OCI-LY3 (cell line): Measurements from ENCODE around the gene SPIN2B.
"Not testable (repeated sequence)": the region's sequence is repeated elsewhere in the genome, so short reads cannot be mapped to it uniquely, and the experiment has no call there.

ENCODE experiments used
- H2AFZ ChIP-seq: fragments of 200-600, 300-600 bp; shearing (Covaris generic); 2 replicates; pipeline ENCODE4 v1.6.0; 2014; ENCODE audit warnings: antibody characterized with exemption, low read depth, low read length
- H3K27ac ChIP-seq: fragments of 200-600, 300-600 bp; sonication (generic); 2 replicates; pipeline ENCODE4 v1.5.1; 2014; ENCODE audit warnings: mild to moderate bottlenecking, low read length, moderate library complexity, mixed read lengths
- H3K27me3 ChIP-seq: fragments of 200-600, 300-600 bp; sonication (generic); 2 replicates; pipeline ENCODE4 v1.6.1; 2014; ENCODE audit warnings: low read depth, low read length, mixed read lengths
- H3K36me3 ChIP-seq: fragments of 200-600, 300-600 bp; sonication (generic); replicated peaks from 2 replicates; pipeline ENCODE3; 2014; ENCODE audit warnings: low read depth, low read length, mixed read lengths
- H3K4me1 ChIP-seq: fragments of 300-600, 200-600 bp; sonication (generic); 2 replicates; pipeline ENCODE4 v1.6.1; 2014; ENCODE audit warnings: low read length, mixed read lengths
- H3K4me2 ChIP-seq: fragments of 200-600, 300-600 bp; sonication (generic); 2 replicates; pipeline ENCODE4 v1.6.1; 2014; ENCODE audit warnings: low read length, mixed read lengths
- H3K4me3 ChIP-seq: fragments of 300-600, 200-600 bp; sonication (generic); 2 replicates; pipeline ENCODE4 v1.5.1; 2014; ENCODE audit warnings: antibody characterized with exemption, mild to moderate bottlenecking, low read length, moderate library complexity
- H3K79me2 ChIP-seq: fragments of 300-600, 200-600 bp; shearing (Covaris generic); 2 replicates; pipeline ENCODE4 v1.6.1; 2014; ENCODE audit warnings: mild to moderate bottlenecking, low read length, mixed read lengths
- H3K9ac ChIP-seq: fragments of 300-600, 200-600 bp; shearing (Covaris generic); 2 replicates; pipeline ENCODE4 v1.6.0; 2014; ENCODE audit warnings: mild to moderate bottlenecking, low read length, moderate library complexity
- H3K9me3 ChIP-seq: fragments of 200-600, 300-600 bp; shearing (Covaris generic); 2 replicates; pipeline ENCODE4 v1.6.1; 2014; ENCODE audit warnings: low read length, mixed read lengths; ENCODE audit not compliant: insufficient read depth
- H4K20me1 ChIP-seq: fragments of 200-600, 300-600 bp; sonication (generic); 2 replicates; pipeline ENCODE4 v1.6.1; 2016; ENCODE audit warnings: low read length, mixed read lengths; ENCODE audit not compliant: insufficient read depth
- EZH2phosphoT487 ChIP-seq: fragments of 200-600 bp; shearing (Covaris generic); IDR thresholded peaks from 2 replicates; pipeline ENCODE4 v1.6.1; 2018; ENCODE audit warnings: antibody characterized with exemption, mixed run types, low read depth
- TF ChIP-seq, protein P1 (sequence below): fragments of 200-600, 300-600 bp; sonication (generic); IDR thresholded peaks from 2 replicates; pipeline ENCODE4 v1.5.1; 2014; ENCODE audit warnings: antibody characterized with exemption, low read length, low read depth

The SPIN2B gene

DNA sequence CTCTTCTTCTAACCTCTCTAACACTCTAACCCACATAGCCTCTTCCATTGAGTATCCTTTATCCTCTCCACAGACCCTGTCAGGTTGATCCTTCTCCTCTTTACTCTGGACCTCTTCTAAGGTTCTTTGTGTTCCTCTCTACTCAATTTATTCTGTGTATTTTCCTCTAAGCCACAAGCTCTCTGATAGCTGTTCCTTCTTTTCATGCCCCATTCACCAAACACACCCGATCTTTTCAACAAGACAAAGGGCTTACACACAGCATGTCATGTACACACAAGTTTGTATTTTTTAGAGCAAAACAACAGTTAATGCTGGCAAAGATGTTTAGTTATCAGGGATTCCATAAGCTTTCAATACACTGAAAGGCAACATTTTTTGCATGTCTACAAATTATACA, 1.9 kb downstream of the SPIN2B start:
- Histone ChIP-seq H3K9me3 (no peaks in the 10 kb centered on the region), H4K20me1 (no peaks in the 10 kb centered on the region), H3K4me1 (no peaks in the 10 kb centered on the region), H3K4me2 (no peak overlapping the region), H2AFZ (no peak overlapping the region), H3K36me3 (no peaks in the 10 kb centered on the region), H3K27me3 (no peaks in the 10 kb centered on the region), H3K9ac (no peak overlapping the region), H3K27ac (no peak overlapping the region), H3K4me3 (no peak overlapping the region), H3K79me2 (no peaks in the 10 kb centered on the region)
- TF ChIP-seq EZH2phosphoT487, result no peak
- TF ChIP-seq, protein P1, sequence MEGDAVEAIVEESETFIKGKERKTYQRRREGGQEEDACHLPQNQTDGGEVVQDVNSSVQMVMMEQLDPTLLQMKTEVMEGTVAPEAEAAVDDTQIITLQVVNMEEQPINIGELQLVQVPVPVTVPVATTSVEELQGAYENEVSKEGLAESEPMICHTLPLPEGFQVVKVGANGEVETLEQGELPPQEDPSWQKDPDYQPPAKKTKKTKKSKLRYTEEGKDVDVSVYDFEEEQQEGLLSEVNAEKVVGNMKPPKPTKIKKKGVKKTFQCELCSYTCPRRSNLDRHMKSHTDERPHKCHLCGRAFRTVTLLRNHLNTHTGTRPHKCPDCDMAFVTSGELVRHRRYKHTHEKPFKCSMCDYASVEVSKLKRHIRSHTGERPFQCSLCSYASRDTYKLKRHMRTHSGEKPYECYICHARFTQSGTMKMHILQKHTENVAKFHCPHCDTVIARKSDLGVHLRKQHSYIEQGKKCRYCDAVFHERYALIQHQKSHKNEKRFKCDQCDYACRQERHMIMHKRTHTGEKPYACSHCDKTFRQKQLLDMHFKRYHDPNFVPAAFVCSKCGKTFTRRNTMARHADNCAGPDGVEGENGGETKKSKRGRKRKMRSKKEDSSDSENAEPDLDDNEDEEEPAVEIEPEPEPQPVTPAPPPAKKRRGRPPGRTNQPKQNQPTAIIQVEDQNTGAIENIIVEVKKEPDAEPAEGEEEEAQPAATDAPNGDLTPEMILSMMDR, result no peak

GRCh38 chrX:57117566-57117965, 3.8 kb downstream of the SPIN2B start:
- H3K4me3 ChIP-seq, H4K20me1 ChIP-seq, H3K79me2 ChIP-seq, H3K27ac ChIP-seq, H3K9me3 ChIP-seq, H3K4me2 ChIP-seq, H3K4me1 ChIP-seq, H2AFZ ChIP-seq, H3K36me3 ChIP-seq, H3K9ac ChIP-seq, H3K27me3 ChIP-seq: not testable (repeated sequence)

GRCh38 chrX:57104921-57105398, 16.4 kb downstream of the SPIN2B start:
- no peaks in the 10 kb centered on the region for H3K27me3 ChIP-seq
- H3K36me3 ChIP-seq, result no peaks in the 10 kb centered on the region
- TF ChIP-seq, protein P1, result no peak
- H3K4me2 ChIP-seq, result no peak overlapping the region
- H3K4me3 ChIP-seq, result no peak overlapping the region
- no peaks in the 10 kb centered on the region for H4K20me1 ChIP-seq
- no peaks in the 10 kb centered on the region for H3K4me1 ChIP-seq
- H3K27ac ChIP-seq, result no peak overlapping the region
- no peak overlapping the region for H3K9ac ChIP-seq
- no peaks in the 10 kb centered on the region for H3K9me3 ChIP-seq
- no peak overlapping the region for H2AFZ ChIP-seq
- H3K79me2 ChIP-seq, result no peaks in the 10 kb centered on the region

GRCh38 chrX:57104406-57104805, 16.9 kb downstream of the SPIN2B start:
- H3K4me3 ChIP-seq, result no peak overlapping the region
- H3K9ac ChIP-seq, result no peak overlapping the region
- no peaks in the 10 kb centered on the region for H3K9me3 ChIP-seq
- H3K4me2 ChIP-seq, result no peak overlapping the region
- no peak overlapping the region for H3K27ac ChIP-seq
- H3K79me2 ChIP-seq, result no peaks in the 10 kb centered on the region
- no peaks in the 10 kb centered on the region for H3K36me3 ChIP-seq
- no peaks in the 10 kb centered on the region for H3K4me1 ChIP-seq
- H2AFZ ChIP-seq, result no peak overlapping the region
- H3K27me3 ChIP-seq, result no peaks in the 10 kb centered on the region
- no peak for TF ChIP-seq EZH2phosphoT487
- TF ChIP-seq, protein P1, result no peak
- no peaks in the 10 kb centered on the region for H4K20me1 ChIP-seq

- Histone ChIP-seq H3K4me3 (no peak overlapping the region), H3K4me2 (no peak overlapping the region), H3K27me3 (no peaks in the 10 kb centered on the region), H4K20me1 (no peaks in the 10 kb centered on the region), H3K27ac (no peak overlapping the region), H3K79me2 (no peaks in the 10 kb centered on the region), H2AFZ (no peak overlapping the region), H3K4me1 (no peaks in the 10 kb centered on the region), H3K9ac (no peak overlapping the region), H3K36me3 (no peaks in the 10 kb centered on the region), H3K9me3 (no peaks in the 10 kb centered on the region)
- no peak for TF ChIP-seq EZH2phosphoT487
- TF ChIP-seq, protein P1, result no peak
Observed at GRCh38 chrX:57103489-57103888, 17.9 kb downstream of the SPIN2B start.

DNA sequence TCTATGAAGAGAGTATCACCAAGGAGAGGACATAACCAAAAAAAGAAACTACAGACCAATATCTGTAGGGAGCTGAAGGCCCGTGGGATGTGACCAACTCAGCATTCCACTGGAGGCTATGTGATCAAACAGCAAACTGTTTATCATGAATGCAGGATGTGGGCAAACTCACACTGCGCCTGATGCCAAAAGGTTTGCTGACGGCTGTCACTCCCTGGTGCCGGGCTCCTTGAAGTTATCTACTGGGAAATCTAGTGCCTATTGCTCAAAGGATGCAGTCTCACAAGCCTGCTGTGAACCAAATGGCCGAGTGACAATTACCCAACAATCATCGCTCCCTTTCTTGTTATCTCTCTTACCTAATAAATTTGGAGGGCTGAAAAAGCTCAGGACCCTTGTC, 18.4 kb downstream of the SPIN2B start:
- H3K4me1 ChIP-seq, H3K9me3 ChIP-seq, H3K27me3 ChIP-seq, H3K4me3 ChIP-seq, H3K27ac ChIP-seq, H3K4me2 ChIP-seq, H3K36me3 ChIP-seq, H3K79me2 ChIP-seq, H2AFZ ChIP-seq, H4K20me1 ChIP-seq, H3K9ac ChIP-seq: not testable (repeated sequence)
